HCT116 (cell line): ENCODE data around the gene CA5B. TPM values are rescaled to one million over a fixed set of nuclear protein-coding genes. Genes with fewer than 3 reads are reported as not detected.

Experiments used
- ATAC-seq: fragments of 200-7000 bp; cut with Tn5 transposase; 2 replicates; pipeline ENCODE4 v1.9.1; 2020; ENCODE audit warnings: mild to moderate bottlenecking, moderate library complexity
- BruUV-seq: library from RNA; stranded (reverse); fragments of 400-500 nt; replicated peaks from 2 replicates; lab custom pipeline; 2021; lab: Mats Ljungman, UMichigan
- CTCF ChIA-PET: fragments of 300-600 bp; sonication (Branson Sonifier 250); formaldehyde crosslinking; loops from one replicate; lab custom pipeline; 2021; ENCODE audit warnings: antibody characterized with exemption; lab: Charles Lee
- POLR2A ChIA-PET: fragments of 300-600, 350-600 bp; sonication (Branson Sonifier 250); formaldehyde crosslinking; loops from one replicate; lab custom pipeline; 2021; ENCODE audit warnings: antibody characterized with exemption; lab: Charles Lee
- RAD21 ChIA-PET, 2 experiments: fragments of 300-600 bp; sonication (Branson Sonifier 250); formaldehyde crosslinking; loops; one replicate each; lab custom pipeline; 2023; ENCODE audit warnings: low total read pairs in 2 of 2; ENCODE audit not compliant: uncharacterized antibody in 2 of 2, unreplicated experiment in 2 of 2, low non-redundant PET in 1 of 2; lab: Charles Lee
- DNase-seq: peaks from one replicate; pipeline ENCODE4 v3.0.0-alpha.2; 2010; ENCODE audit warnings: low read depth, low spot score
- H2AFZ ChIP-seq: fragments of 200-600 bp; shearing (Covaris generic), sonication (generic); 2 replicates; pipeline ENCODE4 v1.6.1; 2017; ENCODE audit warnings: low read depth, mixed run types, mixed read lengths, antibody characterized with exemption, low read length; ENCODE audit not compliant: poor library complexity, severe bottlenecking
- H3K27ac ChIP-seq: 2 replicates; pipeline ENCODE4 v1.5.1; 2012; ENCODE audit warnings: low read depth, low read length
- H3K27me3 ChIP-seq: fragments of 200-600 bp; sonication (generic); 2 replicates; pipeline ENCODE4 v1.6.1; 2016; ENCODE audit warnings: mixed run types, low read length, mixed read lengths; ENCODE audit not compliant: insufficient read depth
- H3K36me3 ChIP-seq, 2 experiments: fragments of 200-500 bp in 1 of 2; fragments of 200-600 bp in 1 of 2; sonication (Bioruptor generic) in 1 of 2; sonication (generic) in 1 of 2; 2 replicates each; pipeline versions ENCODE4 v1.5.1 to v1.6.1; 2014 to 2016; ENCODE audit warnings: low read length in 2 of 2, inconsistent platforms in 1 of 2, mixed read lengths in 1 of 2, mixed run types in 1 of 2; ENCODE audit not compliant: insufficient read depth in 2 of 2, control insufficient read depth in 1 of 2
- H3K4me1 ChIP-seq, 2 experiments: fragments of 200-600 bp in 1 of 2; sonication (generic) in 1 of 2; 2 replicates each; pipeline versions ENCODE4 v1.5.1 to v1.6.1; 2012 to 2017; ENCODE audit warnings: low read length in 2 of 2, inconsistent platforms in 1 of 2, mild to moderate bottlenecking in 1 of 2, mixed read lengths in 1 of 2, mixed run types in 1 of 2, moderate library complexity in 1 of 2; ENCODE audit not compliant: insufficient read depth in 2 of 2, control insufficient read depth in 1 of 2
- H3K4me2 ChIP-seq: fragments of 200-600 bp; sonication (generic); 2 replicates; pipeline ENCODE4 v1.6.1; 2017; ENCODE audit warnings: mixed run types, low read length, mixed read lengths
- H3K4me3 ChIP-seq, 2 experiments: fragments of 200-600 bp in 1 of 2; sonication (generic) in 1 of 2; replicated peaks in 1 of 2; 2 replicates each; pipeline ENCODE4 v1.5.1; 2011 to 2016; ENCODE audit warnings: low read length in 2 of 2, control low read depth in 1 of 2, low read depth in 1 of 2, mild to moderate bottlenecking in 1 of 2, mixed read lengths in 1 of 2, mixed run types in 1 of 2
- H3K79me2 ChIP-seq: fragments of 200-600 bp; sonication (generic); 2 replicates; pipeline ENCODE4 v1.6.1; 2017; ENCODE audit warnings: mild to moderate bottlenecking, mixed run types, low read length, moderate library complexity, mixed read lengths; ENCODE audit not compliant: insufficient read depth
- H3K9ac ChIP-seq: fragments of 200-600 bp; sonication (generic); 2 replicates; pipeline ENCODE4 v1.6.1; 2016; ENCODE audit warnings: low read length, mixed read lengths
- H3K9me2 ChIP-seq: fragments of 200-600 bp; sonication (generic), shearing (Covaris generic); 2 replicates; pipeline ENCODE4 v1.6.1; 2017; ENCODE audit warnings: mixed run types, mild to moderate bottlenecking, moderate library complexity; ENCODE audit not compliant: insufficient read depth
- H3K9me3 ChIP-seq, 2 experiments: fragments of 200-500 bp in 1 of 2; fragments of 200-600 bp in 1 of 2; sonication (Bioruptor generic) in 1 of 2; sonication (generic) in 1 of 2; 2 replicates each; pipeline ENCODE4 v1.6.1; 2014 to 2017; ENCODE audit warnings: low read length in 2 of 2, mixed read lengths in 2 of 2, inconsistent platforms in 1 of 2, low read depth in 1 of 2, mild to moderate bottlenecking in 1 of 2, mixed run types in 1 of 2, moderate library complexity in 1 of 2; ENCODE audit not compliant: control insufficient read depth in 1 of 2, insufficient read depth in 1 of 2
- H4K20me1 ChIP-seq: fragments of 200-600 bp; sonication (generic), shearing (Covaris generic); 2 replicates; pipeline ENCODE4 v1.6.1; 2017; ENCODE audit warnings: mixed run types, mild to moderate bottlenecking, moderate library complexity; ENCODE audit not compliant: insufficient read depth
- CBX3 ChIP-seq: IDR thresholded peaks from 2 replicates; pipeline ENCODE4 v1.6.1; 2012; ENCODE audit warnings: low read depth
- CEBPB ChIP-seq: IDR thresholded peaks from 2 replicates; pipeline ENCODE4 v1.6.1; 2012; ENCODE audit warnings: low read depth
- ELF1 ChIP-seq: IDR thresholded peaks from 2 replicates; pipeline ENCODE4 v1.6.1; 2012; ENCODE audit warnings: low read depth, borderline replicate concordance
- EZH2 ChIP-seq: fragments of 200-600 bp; sonication (generic); IDR thresholded peaks from 2 replicates; pipeline ENCODE4 v1.6.1; 2017; ENCODE audit warnings: antibody characterized with exemption, mixed run types
- EZH2phosphoT487 ChIP-seq: fragments of 200-600 bp; IDR thresholded peaks from 2 replicates; pipeline ENCODE4 v1.6.1; 2018; ENCODE audit warnings: antibody characterized with exemption, borderline replicate concordance
- FOSL1 ChIP-seq: IDR thresholded peaks from 2 replicates; pipeline ENCODE4 v1.6.1; 2012; ENCODE audit warnings: low read depth
- JUND ChIP-seq: IDR thresholded peaks from 2 replicates; pipeline ENCODE4 v1.6.1; 2012
- MAX ChIP-seq: IDR thresholded peaks from 2 replicates; pipeline ENCODE4 v1.6.1; 2012
- POLR2A ChIP-seq: IDR thresholded peaks from 2 replicates; pipeline ENCODE4 v1.7.0; 2011; ENCODE audit warnings: borderline replicate concordance; ENCODE audit not compliant: insufficient read depth, insufficient read length; ENCODE audit errors: extremely low read depth
- RAD21 ChIP-seq: IDR thresholded peaks from 2 replicates; pipeline ENCODE4 v1.6.1; 2012; ENCODE audit warnings: low read depth, mild to moderate bottlenecking
- SIN3A ChIP-seq: IDR thresholded peaks from 2 replicates; pipeline ENCODE4 v1.6.1; 2012; ENCODE audit warnings: low read depth
- SP1 ChIP-seq: IDR thresholded peaks from 2 replicates; pipeline ENCODE4 v1.6.1; 2012; ENCODE audit warnings: low read depth
- YY1 ChIP-seq: IDR thresholded peaks from 2 replicates; pipeline ENCODE4 v1.6.1; 2011; ENCODE audit warnings: low read length, low read depth, moderate library complexity, mild to moderate bottlenecking; ENCODE audit not compliant: insufficient replicate concordance; ENCODE audit errors: extremely low read depth
- ZFX ChIP-seq: fragments of 450-650 bp; IDR thresholded peaks from 2 replicates; pipeline ENCODE4 v1.6.1; 2017
- intact Hi-C: fragments of 100-400 bp; cut with micrococcal nuclease; formaldehyde crosslinking; loops from 2 replicates; pipeline ENCODE4 v1.10.0; 2022
- total RNA-seq: library from RNA; stranded (reverse); gene quantifications from one replicate; pipeline ENCODE4 v1.2.1, GENCODE V29; 2021; ENCODE audit not compliant: unreplicated experiment
- TF ChIP-seq, protein P1 (sequence below), 3 experiments: fragments of 200-600 bp in 1 of 3; sonication (generic) in 1 of 3; IDR thresholded peaks in 2 of 3; conservative IDR thresholded peaks in 1 of 3; 2 replicates each; pipeline ENCODE4 v1.5.1; 2012 to 2017; ENCODE audit warnings: low read depth in 2 of 3, low read length in 2 of 3, antibody characterized with exemption in 1 of 3, borderline replicate concordance in 1 of 3, control low read depth in 1 of 3, mild to moderate bottlenecking in 1 of 3, mixed read lengths in 1 of 3, mixed run types in 1 of 3, moderate library complexity in 1 of 3; ENCODE audit not compliant: insufficient read depth in 1 of 3
- TF ChIP-seq, protein P2 (sequence below): IDR thresholded peaks from 2 replicates; pipeline ENCODE4 v1.6.1; 2012

Gene CA5B
- total RNA-seq, 1 experiment from 2014 or later = 5.5 TPM

- BruUV-seq = no TSS peak
- Histone ChIP-seq H3K27ac (no peak overlapping the region), H3K4me2 (no peak overlapping the region), H3K9ac (no peak overlapping the region), H3K27me3 (no peaks in the 10 kb centered on the region), H2AFZ (no peak overlapping the region), H4K20me1 (no peaks in the 10 kb centered on the region), H3K36me3 (no peaks in the 10 kb centered on the region), H3K79me2 (no peaks in the 10 kb centered on the region), H3K9me2 (no peaks in the 10 kb centered on the region), H3K4me3 (no peak overlapping the region), H3K9me3 (no peaks in the 10 kb centered on the region), H3K4me1 (no peaks in the 10 kb centered on the region)
- intact Hi-C loops = no loop called here
- ChIA-PET POLR2A (no interaction called here), RAD21 (no interaction called here), CTCF (no interaction called here)
- ATAC-seq (no peak), DNase-seq (no peak)
- TF ChIP-seq ZFX (no peak), FOSL1 (no peak), CBX3 (no peak)
- TF ChIP-seq, protein P1, sequence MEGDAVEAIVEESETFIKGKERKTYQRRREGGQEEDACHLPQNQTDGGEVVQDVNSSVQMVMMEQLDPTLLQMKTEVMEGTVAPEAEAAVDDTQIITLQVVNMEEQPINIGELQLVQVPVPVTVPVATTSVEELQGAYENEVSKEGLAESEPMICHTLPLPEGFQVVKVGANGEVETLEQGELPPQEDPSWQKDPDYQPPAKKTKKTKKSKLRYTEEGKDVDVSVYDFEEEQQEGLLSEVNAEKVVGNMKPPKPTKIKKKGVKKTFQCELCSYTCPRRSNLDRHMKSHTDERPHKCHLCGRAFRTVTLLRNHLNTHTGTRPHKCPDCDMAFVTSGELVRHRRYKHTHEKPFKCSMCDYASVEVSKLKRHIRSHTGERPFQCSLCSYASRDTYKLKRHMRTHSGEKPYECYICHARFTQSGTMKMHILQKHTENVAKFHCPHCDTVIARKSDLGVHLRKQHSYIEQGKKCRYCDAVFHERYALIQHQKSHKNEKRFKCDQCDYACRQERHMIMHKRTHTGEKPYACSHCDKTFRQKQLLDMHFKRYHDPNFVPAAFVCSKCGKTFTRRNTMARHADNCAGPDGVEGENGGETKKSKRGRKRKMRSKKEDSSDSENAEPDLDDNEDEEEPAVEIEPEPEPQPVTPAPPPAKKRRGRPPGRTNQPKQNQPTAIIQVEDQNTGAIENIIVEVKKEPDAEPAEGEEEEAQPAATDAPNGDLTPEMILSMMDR (IDR thresholded peaks at IDR 0.05 in 2 of 3, conservative IDR thresholded peaks at IDR 0.05 in 1 of 3; ENCODE audit: borderline replicate concordance in 1 of 3, insufficient read depth in 1 of 3, low read depth in 2 of 3, low read length in 2 of 3) = no peak
- TF ChIP-seq, protein P2, sequence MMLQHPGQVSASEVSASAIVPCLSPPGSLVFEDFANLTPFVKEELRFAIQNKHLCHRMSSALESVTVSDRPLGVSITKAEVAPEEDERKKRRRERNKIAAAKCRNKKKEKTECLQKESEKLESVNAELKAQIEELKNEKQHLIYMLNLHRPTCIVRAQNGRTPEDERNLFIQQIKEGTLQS = no peak
Measured at GRCh38 chrX:15834053-15834452, 96.0 kb downstream of the CA5B start.

DNA sequence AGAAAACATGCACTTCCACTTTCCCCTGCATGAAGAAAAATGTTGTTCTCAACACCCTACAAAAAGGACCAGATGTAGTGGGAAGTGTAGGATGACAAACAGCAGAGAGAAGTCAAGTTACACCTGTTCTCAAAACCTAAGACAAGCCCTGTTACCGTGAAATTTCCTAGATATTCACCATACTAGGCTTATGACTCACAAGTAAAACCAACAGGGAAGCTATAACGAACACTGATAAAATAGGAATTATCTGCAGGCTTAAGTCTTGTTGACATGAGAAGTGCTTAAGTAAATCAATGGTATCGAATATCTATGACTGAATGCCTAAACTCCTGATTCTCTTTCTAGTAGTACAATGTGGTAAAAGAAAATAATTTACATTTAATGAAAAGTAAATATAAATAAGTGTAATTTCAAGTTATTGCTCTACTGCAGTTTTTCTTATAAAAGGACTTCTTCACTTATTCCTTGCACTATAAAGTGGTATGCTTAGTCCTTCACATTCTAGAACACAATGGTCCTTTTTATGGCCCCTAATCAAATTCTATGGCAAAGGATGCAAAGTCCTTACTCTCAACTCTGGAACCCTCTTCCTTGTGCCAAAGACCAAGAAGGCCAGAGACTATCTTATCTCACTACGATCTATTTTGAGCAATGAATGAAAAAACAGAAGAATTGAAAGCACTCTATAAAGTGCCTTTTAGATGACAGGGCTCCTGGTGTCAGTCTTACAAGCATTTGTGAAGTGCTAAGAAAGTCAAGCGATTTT lies 96.9 kb downstream of the CA5B start:
- no TSS peak for BruUV-seq
- H3K27ac ChIP-seq = no peak overlapping the region
- ChIA-PET RAD21 (no interaction called here), CTCF (no interaction called here), POLR2A (no interaction called here)
- H3K4me3 ChIP-seq = no peak overlapping the region
- no peaks in the 10 kb centered on the region for H3K79me2 ChIP-seq
- no peak overlapping the region for H2AFZ ChIP-seq
- no peak for DNase-seq
- H3K9me2 ChIP-seq = no peaks in the 10 kb centered on the region
- H3K27me3 ChIP-seq = no peaks in the 10 kb centered on the region
- no peaks in the 10 kb centered on the region for H3K9me3 ChIP-seq
- TF ChIP-seq YY1 = no peak
- no peak for TF ChIP-seq EZH2phosphoT487
- no peak for TF ChIP-seq EZH2
- no peak for TF ChIP-seq SIN3A
- no peak for TF ChIP-seq ELF1
- no peak for TF ChIP-seq FOSL1
- TF ChIP-seq RAD21 = no peak
- no peak for TF ChIP-seq JUND
- no peak for TF ChIP-seq SP1
- TF ChIP-seq MAX = no peak
- TF ChIP-seq CEBPB = no peak
- no peak for TF ChIP-seq POLR2A
- H4K20me1 ChIP-seq = no peaks in the 10 kb centered on the region
- no peak for ATAC-seq
- no peak overlapping the region for H3K9ac ChIP-seq
- H3K4me2 ChIP-seq = no peak overlapping the region
- H3K4me1 ChIP-seq = no peaks in the 10 kb centered on the region
- intact Hi-C loops = no loop called here
- H3K36me3 ChIP-seq = no peaks in the 10 kb centered on the region
